ENCODE measurements around the gene MEIS2.

MEIS2 gene

GRCh38 chr15:36924034-36924433, 176.3 kb downstream of the MEIS2 start:
- DNase-seq, result no peak

DNA sequence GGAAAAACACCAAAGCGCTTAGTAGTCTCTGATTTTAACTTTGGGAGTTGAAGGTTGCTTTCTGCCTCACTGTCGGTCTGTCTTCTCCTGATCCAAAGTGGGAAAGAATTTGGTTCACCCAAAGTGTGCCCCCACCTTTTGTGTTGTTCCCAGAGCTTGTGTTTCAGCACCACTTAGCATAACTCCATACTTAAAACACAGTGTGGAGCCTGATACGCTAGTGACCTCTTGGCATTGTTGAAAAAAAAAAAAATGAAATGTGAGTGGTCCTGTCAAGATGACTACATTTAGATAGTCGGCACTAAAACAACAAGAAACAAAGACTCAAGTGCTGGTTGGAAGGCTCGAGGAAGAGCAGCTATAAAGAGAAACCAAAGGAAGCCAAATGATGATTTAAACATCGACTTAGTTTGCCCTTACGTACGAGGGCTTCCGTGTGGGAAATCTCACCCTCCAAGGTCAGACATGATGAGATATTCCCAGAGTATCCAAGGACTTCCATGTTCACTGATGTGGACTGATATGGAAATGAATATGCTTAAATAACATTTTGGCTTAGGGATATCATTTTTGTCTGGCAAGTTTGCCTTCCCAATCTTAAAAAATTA, 178.8 kb downstream of the MEIS2 start:
- DNase-seq, result no peak

GRCh38 chr15:36917411-36918267, 182.7 kb downstream of the MEIS2 start:
- no peak for DNase-seq

- DNase-seq, result no peak
Observed at GRCh38 chr15:36914960-36915808, 185.2 kb downstream of the MEIS2 start.

GRCh38 chr15:36914466-36914865, 185.9 kb downstream of the MEIS2 start:
- DNase-seq, result no peak

DNA sequence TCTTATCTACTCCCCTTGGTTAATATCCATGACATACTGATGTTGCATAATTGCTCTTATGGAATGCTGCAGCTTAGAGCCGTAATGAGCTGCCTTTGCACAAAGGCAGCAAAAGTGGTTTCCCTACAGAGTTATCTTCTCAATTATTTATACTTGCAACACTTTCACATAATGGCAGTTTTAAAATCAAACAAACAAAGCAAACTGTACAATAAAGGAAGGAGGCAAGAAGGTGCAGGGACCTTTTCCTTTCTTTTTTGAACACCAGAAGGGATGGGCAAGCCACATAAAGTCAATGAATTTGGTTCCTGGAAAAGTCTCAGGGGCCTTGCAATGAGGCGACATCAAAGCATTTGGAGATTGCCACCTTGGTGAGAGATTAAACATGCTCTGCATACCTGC, 188.0 kb downstream of the MEIS2 start:
- DNase-seq, result no peak

GRCh38 chr15:36911322-36911944, 188.9 kb downstream of the MEIS2 start:
- DNase-seq, result no peak

- DNase-seq, result no peak
Observed at GRCh38 chr15:36908991-36909390, 191.4 kb downstream of the MEIS2 start.

DNA sequence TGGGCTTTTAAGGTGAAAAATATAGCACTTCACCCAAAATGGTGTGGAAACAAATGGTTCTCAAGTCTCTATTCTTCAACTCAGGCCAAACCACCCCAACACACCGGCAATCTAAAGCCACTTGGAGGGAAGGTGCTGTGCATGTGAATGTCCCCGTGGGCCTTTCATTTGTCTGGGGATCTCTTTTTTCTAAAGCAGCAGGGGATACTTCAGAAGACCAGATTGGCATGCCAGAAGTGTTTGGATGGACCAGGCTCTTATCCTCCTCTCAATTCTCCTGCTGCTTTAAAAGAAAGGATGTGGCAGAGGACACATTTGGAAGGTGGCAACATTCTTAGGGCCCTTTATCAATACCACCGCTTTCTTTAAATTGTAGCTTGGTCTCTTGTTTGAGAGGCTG, 193.1 kb downstream of the MEIS2 start:
- no peak for DNase-seq

DNA sequence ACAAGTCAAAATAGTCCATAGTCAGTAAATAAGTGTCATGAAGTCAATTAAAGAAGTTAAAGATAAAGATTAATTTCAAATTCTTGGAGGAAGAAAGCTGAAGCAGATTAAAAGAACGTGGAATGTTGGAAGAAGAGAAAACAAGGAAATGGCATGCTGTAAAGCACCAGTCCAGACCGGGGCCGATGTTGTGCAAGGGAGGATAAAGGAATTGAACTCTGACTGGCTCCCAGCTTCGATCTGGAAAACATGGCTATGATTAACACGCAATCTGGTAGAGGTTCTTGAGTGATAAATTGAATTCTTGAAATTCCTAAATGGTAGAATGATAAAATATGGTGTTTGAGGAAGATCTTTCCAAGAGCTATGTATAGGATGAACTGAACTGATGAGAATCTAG, 194.4 kb downstream of the MEIS2 start:
- DNase-seq, result no peak

- DNase-seq, result no peak
Observed at GRCh38 chr15:36904715-36905114, 195.6 kb downstream of the MEIS2 start.

DNA sequence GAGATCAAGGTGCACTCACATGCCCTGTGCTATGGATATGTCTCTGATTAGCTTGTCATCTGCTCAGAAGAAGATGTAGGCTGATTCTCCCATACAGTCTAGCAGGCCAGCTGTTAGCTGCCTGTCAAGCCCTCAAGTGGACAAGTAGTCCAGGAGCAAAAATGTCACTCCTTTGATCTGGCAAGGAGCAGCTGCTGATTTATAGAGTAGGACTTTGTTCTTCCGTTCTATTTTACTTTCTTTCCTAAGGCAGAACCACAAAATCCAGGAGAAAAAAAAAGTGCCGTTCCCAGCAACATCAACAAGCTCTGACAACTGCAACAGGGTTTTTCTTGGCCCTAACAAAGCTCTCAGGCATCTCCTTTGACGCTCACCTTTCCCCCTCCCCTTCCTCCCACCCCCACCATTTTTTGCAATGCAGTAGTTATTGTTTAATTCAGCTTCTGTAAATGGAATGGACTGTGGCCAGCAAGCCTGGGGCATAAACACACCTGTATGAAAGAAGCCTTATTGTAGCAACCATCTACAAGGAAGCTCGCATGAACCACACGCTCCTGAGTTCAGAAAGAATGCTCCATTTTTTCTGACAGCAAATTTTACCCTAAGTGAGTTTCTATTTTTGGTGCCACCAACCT, 196.3 kb downstream of the MEIS2 start:
- no peak for DNase-seq

DNA sequence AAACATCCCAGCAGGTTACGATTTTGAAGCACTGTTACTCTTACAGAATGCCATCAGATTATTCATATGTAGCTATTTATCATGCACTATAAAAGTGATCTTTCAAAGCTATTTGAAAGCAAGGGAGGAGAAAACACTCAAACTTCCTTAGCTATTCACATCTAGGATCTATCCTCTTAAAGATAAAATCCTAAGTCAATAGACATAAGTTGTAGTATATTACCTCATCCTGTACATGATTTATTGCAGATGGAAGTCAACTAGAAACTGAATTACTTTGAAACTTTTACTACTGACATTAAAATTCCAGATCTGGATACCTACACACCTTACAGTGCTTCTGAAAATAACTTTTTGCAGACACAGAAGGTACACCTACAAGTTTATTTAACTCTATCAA, 197.2 kb downstream of the MEIS2 start:
- no peak for DNase-seq

GRCh38 chr15:36901012-36901411, 199.3 kb downstream of the MEIS2 start:
- no peak for DNase-seq

- DNase-seq, result no peak
Observed at GRCh38 chr15:36899696-36900095, 200.7 kb downstream of the MEIS2 start.

DNA sequence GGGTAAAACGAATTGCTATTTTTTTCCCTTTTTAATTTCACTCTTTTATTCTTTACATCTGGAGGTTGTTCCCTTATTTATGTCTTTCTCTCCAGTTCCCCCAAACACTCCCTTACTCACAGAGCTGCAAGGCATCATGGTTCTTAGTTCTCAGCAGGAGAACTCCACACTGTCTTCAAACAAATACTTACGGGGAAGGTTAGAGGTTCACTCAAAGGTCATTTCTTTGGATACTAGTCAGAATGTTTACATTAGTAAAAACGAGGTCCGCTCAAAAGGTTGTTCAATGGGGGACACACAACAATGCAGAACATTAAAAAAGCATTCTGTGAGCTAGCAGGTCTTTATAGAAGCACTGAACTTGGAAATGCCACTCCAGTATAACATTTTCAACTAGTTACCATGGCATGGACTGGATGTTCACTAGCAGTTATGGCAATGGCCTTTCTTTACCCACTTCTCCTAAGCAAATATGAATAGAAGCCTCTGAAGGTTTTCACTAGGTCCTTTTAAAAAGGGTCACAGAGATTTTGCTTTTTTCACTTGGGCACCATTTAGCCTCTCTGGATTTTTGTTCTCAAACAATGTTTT, 201.7 kb downstream of the MEIS2 start:
- DNase-seq, result no peak

DNA sequence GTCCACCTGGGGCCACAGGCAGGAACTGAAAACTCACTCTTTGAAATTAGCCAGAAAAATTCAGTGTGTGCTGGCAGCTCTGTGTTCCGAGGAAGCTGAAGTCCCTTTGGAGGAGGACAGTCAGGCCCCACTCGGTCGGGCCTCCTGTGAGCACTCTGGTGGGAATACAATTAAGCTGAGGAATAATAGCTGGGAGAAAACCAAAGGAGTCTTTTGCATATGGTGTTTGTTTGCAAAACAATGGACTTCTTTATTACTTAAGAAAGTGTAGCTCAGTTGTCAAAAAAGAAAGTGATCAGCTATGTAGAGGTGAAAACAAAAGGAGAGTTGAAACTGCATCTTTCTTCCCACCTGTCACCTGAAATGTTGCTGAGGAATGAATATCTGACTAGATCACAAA, 202.5 kb downstream of the MEIS2 start:
- DNase-seq, result no peak

GRCh38 chr15:36896949-36897348, 203.4 kb downstream of the MEIS2 start:
- no peak for DNase-seq

GRCh38 chr15:36894075-36894474, 206.3 kb downstream of the MEIS2 start:
- no peak for DNase-seq

DNA sequence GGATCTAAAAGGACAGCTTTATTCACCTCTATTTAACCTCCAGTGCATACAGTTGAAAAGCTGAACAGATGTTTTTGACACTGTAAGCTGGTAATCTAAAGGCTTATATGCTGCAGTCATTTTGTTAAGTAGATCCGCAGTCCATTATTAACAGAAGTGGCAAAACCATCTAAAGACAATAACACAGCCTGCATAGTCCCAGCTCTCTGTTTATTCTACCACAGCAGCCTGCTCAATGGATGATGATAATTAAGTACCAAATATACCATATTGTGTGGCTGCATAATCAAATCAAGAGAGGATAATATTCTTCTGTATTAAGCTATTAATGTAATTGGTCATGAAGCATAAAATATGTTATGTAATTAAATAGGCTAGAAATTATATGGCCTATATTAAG, 207.1 kb downstream of the MEIS2 start:
- no peak for DNase-seq

- DNase-seq, result no peak
Observed at GRCh38 chr15:36888011-36888992, 212.0 kb downstream of the MEIS2 start.
